T-helper 1 cell treated with Interleukin-12 subunit alpha and Interleukin-12 subunit beta and Interleukin-4 antibody, amounts not matched to agents 30 μg/mL and 1 μg/mL, for 36 hours (primary cell): ENCODE measurements around the gene FNBP1.
A peak's percentile ranks its signal among the peaks of the same experiment; 100 is the strongest.

Experiments used
- H3K27ac Mint-ChIP-seq: one replicate; pipeline ENCODE4 v1.8.0; 2021; ENCODE audit warnings: mild to moderate bottlenecking, mixed read lengths
- H3K27me3 Mint-ChIP-seq: one replicate; pipeline ENCODE4 v1.8.0; 2021; ENCODE audit warnings: low read depth, mixed read lengths
- H3K36me3 Mint-ChIP-seq: one replicate; pipeline ENCODE4 v1.8.0; 2021; ENCODE audit warnings: low read depth, mixed read lengths
- H3K4me1 Mint-ChIP-seq: one replicate; pipeline ENCODE4 v1.8.0; 2021; ENCODE audit warnings: low read depth, mixed read lengths
- H3K4me3 Mint-ChIP-seq: one replicate; pipeline ENCODE4 v1.8.0; 2021; ENCODE audit warnings: mild to moderate bottlenecking, moderate library complexity, mixed read lengths
- H3K9me3 Mint-ChIP-seq: one replicate; pipeline ENCODE4 v1.8.0; 2021; ENCODE audit warnings: mixed read lengths

The FNBP1 gene

GRCh38 chr9:129864991-129865647 is 177.9 kb downstream of the FNBP1 start:
- H3K27ac Mint-ChIP-seq: peak overlapping the region; percentile 87
- H3K4me3 Mint-ChIP-seq: peak overlapping the region; percentile 65
- H3K4me1 Mint-ChIP-seq: peaks cover 67% of the 10 kb centered on the region
- H3K27me3 Mint-ChIP-seq: no peaks in the 10 kb centered on the region
- no peaks in the 10 kb centered on the region for H3K9me3 Mint-ChIP-seq
- peaks cover 57% of the 10 kb centered on the region for H3K36me3 Mint-ChIP-seq

DNA sequence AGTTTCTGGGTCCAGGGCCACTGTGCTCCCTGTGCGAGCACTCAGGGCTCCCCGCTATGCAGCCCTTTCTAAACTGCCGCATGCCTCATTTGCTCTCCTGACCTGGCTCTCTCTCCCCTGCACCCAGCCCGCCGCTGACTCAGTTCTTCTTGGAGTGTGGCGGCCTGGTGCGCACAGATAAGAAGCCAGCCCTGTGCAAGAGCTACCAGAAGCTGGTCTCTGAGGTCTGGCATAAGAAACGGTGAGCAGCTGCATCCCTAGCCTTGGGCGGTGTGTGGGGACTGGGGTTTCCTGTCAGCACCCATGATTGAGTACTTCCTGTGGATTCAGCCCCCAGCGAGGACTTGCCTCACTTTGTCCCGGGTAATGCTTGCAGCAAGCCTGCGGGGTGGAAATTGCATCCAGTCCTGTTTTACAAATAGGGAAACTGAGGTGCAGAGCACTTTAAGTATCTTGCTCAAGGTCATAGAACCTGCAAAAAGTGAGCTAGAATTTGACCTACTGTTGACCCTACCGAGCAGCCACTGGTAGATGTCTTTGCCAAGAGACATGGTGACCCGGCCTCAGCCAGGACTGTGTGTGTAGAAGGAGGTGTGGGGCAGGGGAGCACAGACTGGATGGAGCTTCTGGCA is 179.8 kb downstream of the FNBP1 start:
- Mint-ChIP-seq H3K4me1 (peaks cover 57% of the 10 kb centered on the region), H3K4me3 (peak overlapping the region; percentile 70), H3K27ac (peak overlapping the region; percentile 84)

DNA sequence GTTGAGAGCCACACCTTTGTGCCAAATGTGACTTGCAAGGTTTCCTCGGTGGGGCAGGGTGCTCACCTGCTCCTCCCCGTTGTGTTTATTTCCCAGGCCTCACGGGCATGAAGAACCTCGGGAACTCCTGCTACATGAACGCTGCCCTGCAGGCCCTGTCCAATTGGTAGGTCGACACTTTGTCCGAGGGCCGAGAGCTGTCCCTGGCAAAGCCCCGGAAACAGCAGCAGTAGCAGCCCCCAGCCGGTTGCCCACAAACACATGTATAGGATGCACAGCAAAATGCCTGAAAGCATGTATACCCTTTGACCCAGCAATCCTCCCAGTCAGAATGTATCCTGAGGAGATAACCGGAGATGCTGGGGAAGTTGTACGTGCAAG is 181.6 kb downstream of the FNBP1 start:
- Mint-ChIP-seq H3K4me1 (peaks cover 48% of the 10 kb centered on the region), H3K27me3 (no peaks in the 10 kb centered on the region), H3K36me3 (peaks cover 54% of the 10 kb centered on the region), H3K9me3 (no peaks in the 10 kb centered on the region), H3K4me3 (peak overlapping the region; percentile 4), H3K27ac (peak overlapping the region; percentile 67)

More for the DNA sequence above, 179.8 kb downstream of the FNBP1 start:
- H3K9me3 Mint-ChIP-seq: no peaks in the 10 kb centered on the region
- no peaks in the 10 kb centered on the region for H3K27me3 Mint-ChIP-seq
- peaks cover 54% of the 10 kb centered on the region for H3K36me3 Mint-ChIP-seq

GRCh38 chr9:129860653-129861446 is 182.1 kb downstream of the FNBP1 start:
- Mint-ChIP-seq H3K27me3 (no peaks in the 10 kb centered on the region), H3K27ac (peak overlapping the region; percentile 69), H3K4me3 (no peak overlapping the region), H3K9me3 (no peaks in the 10 kb centered on the region), H3K36me3 (peaks cover 53% of the 10 kb centered on the region), H3K4me1 (peaks cover 47% of the 10 kb centered on the region)

DNA sequence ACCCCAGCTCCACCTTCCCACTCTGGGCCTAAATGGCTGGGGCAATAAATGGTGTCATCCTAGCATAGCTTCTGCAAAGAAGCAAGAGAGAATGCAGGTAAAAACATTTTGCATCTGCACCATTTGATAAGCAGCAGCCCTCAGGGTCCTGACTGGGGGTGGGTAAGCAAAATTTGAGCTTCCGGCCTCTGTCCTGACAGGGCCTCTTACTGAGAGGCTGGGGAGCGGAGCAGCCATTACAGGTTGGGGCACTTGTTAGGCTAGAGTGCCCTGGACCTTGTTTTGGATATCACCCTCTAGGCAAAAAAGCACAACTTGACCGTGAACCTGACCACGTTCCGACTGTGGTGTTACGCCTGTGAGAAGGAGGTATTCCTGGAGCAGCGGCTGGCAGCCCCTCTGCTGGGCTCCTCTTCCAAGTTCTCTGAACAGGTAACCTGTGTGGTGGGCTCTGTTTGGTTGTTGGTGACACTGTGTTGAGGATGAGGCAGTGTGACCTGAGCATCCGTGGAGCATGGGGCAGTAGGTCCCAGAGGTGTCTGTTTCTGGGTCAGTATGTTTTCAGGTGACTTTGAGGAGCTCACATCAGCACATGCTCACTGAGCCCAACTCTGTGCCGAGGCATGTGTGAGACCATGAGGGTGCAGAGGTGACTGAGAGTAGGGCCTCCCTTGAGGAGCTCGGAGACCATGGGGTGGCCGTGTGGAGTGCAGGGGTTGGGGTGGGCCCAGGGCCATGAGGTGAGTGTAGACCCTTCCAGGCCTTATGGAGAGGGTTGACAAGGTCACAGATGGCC is 184.6 kb downstream of the FNBP1 start:
- H3K36me3 Mint-ChIP-seq: peaks cover 61% of the 10 kb centered on the region
- H3K9me3 Mint-ChIP-seq: no peaks in the 10 kb centered on the region
- H3K27ac Mint-ChIP-seq: no peak overlapping the region
- H3K27me3 Mint-ChIP-seq: no peaks in the 10 kb centered on the region
- no peak overlapping the region for H3K4me3 Mint-ChIP-seq
- peaks cover 53% of the 10 kb centered on the region for H3K4me1 Mint-ChIP-seq

DNA sequence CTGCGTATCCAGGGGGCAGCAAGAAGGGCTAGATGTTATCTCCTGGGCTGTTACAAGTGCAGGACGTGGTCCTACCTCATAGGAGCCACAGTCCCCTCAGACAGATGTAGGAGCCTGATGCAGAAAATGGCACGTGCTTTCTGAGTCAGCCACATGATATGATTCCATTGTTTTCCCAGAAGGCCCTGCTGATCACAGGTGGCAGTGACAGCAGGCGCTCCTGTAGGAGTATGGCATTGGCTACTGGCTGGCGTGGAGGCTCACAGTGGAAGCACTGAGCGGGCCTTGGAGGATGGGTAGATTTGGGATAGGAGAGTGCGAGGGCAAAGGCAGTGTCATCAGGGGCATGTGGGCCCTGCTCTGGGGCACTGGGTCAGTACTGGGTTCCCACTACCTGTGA is 185.8 kb downstream of the FNBP1 start:
- Mint-ChIP-seq H3K4me3 (no peak overlapping the region), H3K36me3 (peaks cover 63% of the 10 kb centered on the region), H3K27ac (peak overlapping the region; percentile 71), H3K27me3 (no peaks in the 10 kb centered on the region), H3K4me1 (peaks cover 51% of the 10 kb centered on the region), H3K9me3 (no peaks in the 10 kb centered on the region)

DNA sequence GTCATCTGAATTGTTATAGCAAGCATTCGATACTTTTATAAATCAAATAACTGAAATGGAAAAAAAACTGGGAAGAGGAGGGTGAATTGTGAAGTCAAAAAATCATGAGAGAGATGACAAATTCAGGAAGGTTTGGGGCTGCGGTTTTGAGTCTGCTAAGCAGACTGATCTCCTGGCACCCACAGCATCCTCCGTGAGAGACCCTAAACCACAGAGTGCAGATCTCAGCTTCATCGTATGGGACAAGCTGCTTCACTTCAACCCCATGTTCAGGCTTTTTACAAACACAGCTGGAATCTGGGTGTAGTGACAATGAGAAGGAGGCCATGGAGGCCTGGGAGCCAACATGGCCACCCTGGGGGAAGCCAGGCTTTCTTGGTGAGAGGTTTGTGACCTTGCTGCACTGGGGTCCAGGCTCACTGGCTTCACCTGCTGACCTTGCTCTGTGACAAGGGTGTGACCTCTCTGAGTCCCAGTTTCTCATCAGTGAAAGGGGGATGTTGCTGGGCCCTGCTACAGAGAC is 188.3 kb downstream of the FNBP1 start:
- Mint-ChIP-seq H3K27ac (peak overlapping the region; percentile 74), H3K9me3 (no peaks in the 10 kb centered on the region), H3K27me3 (no peaks in the 10 kb centered on the region), H3K4me1 (peaks cover 44% of the 10 kb centered on the region), H3K4me3 (peak overlapping the region; percentile 27), H3K36me3 (peaks cover 69% of the 10 kb centered on the region)

- H3K36me3 Mint-ChIP-seq: peaks cover 68% of the 10 kb centered on the region
- peak overlapping the region; percentile 55 for H3K27ac Mint-ChIP-seq
- no peaks in the 10 kb centered on the region for H3K9me3 Mint-ChIP-seq
- H3K4me3 Mint-ChIP-seq: no peak overlapping the region
- no peaks in the 10 kb centered on the region for H3K27me3 Mint-ChIP-seq
- H3K4me1 Mint-ChIP-seq: peaks cover 43% of the 10 kb centered on the region
These were observed 189.4 kb downstream of the FNBP1 start for GRCh38 chr9:129853614-129854013.

GRCh38 chr9:129852579-129852978 is 190.4 kb downstream of the FNBP1 start:
- no peak overlapping the region for H3K27ac Mint-ChIP-seq
- peaks cover 43% of the 10 kb centered on the region for H3K4me1 Mint-ChIP-seq

DNA sequence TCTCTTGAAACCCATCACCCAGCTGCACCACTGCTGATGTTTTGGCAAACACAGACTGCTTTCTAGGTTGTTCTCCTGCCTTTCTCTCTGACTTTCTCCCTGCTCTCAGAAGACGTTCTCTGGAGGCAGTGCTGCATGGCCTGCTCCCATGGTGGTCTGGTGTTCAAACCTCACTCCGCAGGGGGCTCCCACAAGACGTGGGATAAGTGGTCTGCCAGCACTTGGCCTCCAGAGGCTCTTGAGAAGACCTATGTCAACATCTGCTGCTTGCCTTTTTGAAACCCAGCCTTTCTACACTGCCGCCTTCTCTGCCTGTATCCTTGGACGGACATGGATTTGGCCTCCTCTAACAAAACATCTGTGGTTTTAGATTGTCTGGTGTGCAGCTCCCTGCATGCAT is 191.2 kb downstream of the FNBP1 start:
- peaks cover 38% of the 10 kb centered on the region for H3K4me1 Mint-ChIP-seq

More at GRCh38 chr9:129852579-129852978, 190.4 kb downstream of the FNBP1 start:
- no peak overlapping the region for H3K4me3 Mint-ChIP-seq
- no peaks in the 10 kb centered on the region for H3K27me3 Mint-ChIP-seq
- H3K9me3 Mint-ChIP-seq: no peaks in the 10 kb centered on the region
- peaks cover 65% of the 10 kb centered on the region for H3K36me3 Mint-ChIP-seq

GRCh38 chr9:129850821-129851550 is 192.0 kb downstream of the FNBP1 start:
- Mint-ChIP-seq H3K9me3 (no peaks in the 10 kb centered on the region), H3K4me1 (peaks cover 33% of the 10 kb centered on the region), H3K27ac (peak overlapping the region; percentile 45), H3K4me3 (no peak overlapping the region), H3K36me3 (peaks cover 52% of the 10 kb centered on the region), H3K27me3 (no peaks in the 10 kb centered on the region)

More for the DNA sequence above, 191.2 kb downstream of the FNBP1 start:
- Mint-ChIP-seq H3K27ac (peak overlapping the region; percentile 49), H3K4me3 (no peak overlapping the region), H3K9me3 (no peaks in the 10 kb centered on the region), H3K36me3 (peaks cover 58% of the 10 kb centered on the region), H3K27me3 (no peaks in the 10 kb centered on the region)

GRCh38 chr9:129849901-129850300 is 193.1 kb downstream of the FNBP1 start:
- no peaks in the 10 kb centered on the region for H3K27me3 Mint-ChIP-seq
- peaks cover 33% of the 10 kb centered on the region for H3K4me1 Mint-ChIP-seq
- no peaks in the 10 kb centered on the region for H3K9me3 Mint-ChIP-seq
- H3K4me3 Mint-ChIP-seq: no peak overlapping the region
- peaks cover 48% of the 10 kb centered on the region for H3K36me3 Mint-ChIP-seq
- H3K27ac Mint-ChIP-seq: no peak overlapping the region

DNA sequence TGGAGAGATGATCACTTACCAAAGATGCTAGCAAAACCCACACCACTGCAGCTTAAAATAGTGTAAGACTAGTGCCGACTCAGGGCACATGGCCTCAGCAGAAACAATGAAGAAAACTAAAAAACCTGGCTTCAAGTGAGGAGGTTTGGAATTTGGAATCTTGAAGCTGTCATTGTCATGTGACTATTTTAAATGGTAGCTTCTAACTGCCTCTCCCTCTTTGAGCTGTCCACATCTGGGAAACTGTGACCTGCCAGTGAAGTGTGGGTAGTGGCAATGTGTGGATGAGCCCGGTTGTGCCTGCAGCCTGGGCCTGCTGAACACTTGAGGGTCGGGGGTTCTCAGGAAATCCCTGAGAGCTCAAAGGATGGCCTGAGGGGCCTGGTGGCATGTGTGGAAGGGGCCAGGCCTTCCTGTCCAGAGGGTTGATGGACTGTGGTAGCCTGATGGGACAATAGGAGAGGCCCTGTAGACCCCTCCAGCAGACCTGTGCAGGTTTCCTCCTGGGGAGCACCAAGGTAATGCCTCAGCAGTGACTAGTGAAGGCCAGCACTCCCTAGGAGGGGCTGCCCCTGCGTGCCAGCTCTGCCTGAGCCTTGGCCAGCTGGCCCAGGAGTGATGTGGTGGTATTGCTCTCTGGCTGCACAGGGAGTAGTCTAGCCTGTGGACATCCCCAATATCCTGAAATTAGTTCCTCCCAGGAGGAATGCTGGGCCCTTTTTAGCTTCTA is 194.1 kb downstream of the FNBP1 start:
- no peaks in the 10 kb centered on the region for H3K9me3 Mint-ChIP-seq

More for the DNA sequence above, 194.1 kb downstream of the FNBP1 start:
- H3K27ac Mint-ChIP-seq: no peak overlapping the region
- peaks cover 38% of the 10 kb centered on the region for H3K36me3 Mint-ChIP-seq
- no peak overlapping the region for H3K4me3 Mint-ChIP-seq
- H3K4me1 Mint-ChIP-seq: peaks cover 25% of the 10 kb centered on the region
- no peaks in the 10 kb centered on the region for H3K27me3 Mint-ChIP-seq
